OCI-LY1 (cell line): Measurements from ENCODE around the gene XYLT1.
A peak's percentile ranks its signal among the peaks of the same experiment; 100 is the strongest.

ENCODE experiments used
- H2AFZ ChIP-seq: fragments of 200-600 bp; sonication (generic), shearing (Covaris generic); 2 replicates; pipeline ENCODE4 v1.6.0; 2014; ENCODE audit warnings: antibody characterized with exemption, mild to moderate bottlenecking, low read length
- H3F3A ChIP-seq: fragments of 200-600 bp; sonication (generic), shearing (Covaris generic); 2 replicates; pipeline ENCODE4 v1.6.0; 2014; ENCODE audit warnings: mild to moderate bottlenecking, antibody characterized with exemption, low read length, moderate library complexity; ENCODE audit not compliant: insufficient read depth
- H3K27ac ChIP-seq: fragments of 200-600 bp; sonication (generic); 2 replicates; pipeline ENCODE4 v1.5.1; 2014; ENCODE audit warnings: low read length, mixed run types, mild to moderate bottlenecking, low read depth; ENCODE audit not compliant: poor library complexity, severe bottlenecking
- H3K27me3 ChIP-seq: fragments of 200-600 bp; sonication (generic); 2 replicates; pipeline ENCODE4 v1.6.0; 2014; ENCODE audit warnings: antibody characterized with exemption, mild to moderate bottlenecking, low read length, moderate library complexity; ENCODE audit not compliant: insufficient read depth
- H3K36me3 ChIP-seq: fragments of 200-600 bp; sonication (generic); 2 replicates; pipeline ENCODE4 v1.6.1; 2014; ENCODE audit warnings: mild to moderate bottlenecking, antibody characterized with exemption, low read length, moderate library complexity, mixed read lengths; ENCODE audit not compliant: insufficient read depth
- H3K4me1 ChIP-seq: fragments of 200-600 bp; sonication (generic); 2 replicates; pipeline ENCODE4 v1.5.1; 2014; ENCODE audit warnings: mild to moderate bottlenecking, low read length, moderate library complexity; ENCODE audit not compliant: insufficient read depth, severe bottlenecking
- H3K4me2 ChIP-seq: fragments of 200-600 bp; sonication (generic), shearing (Covaris generic); 2 replicates; pipeline ENCODE4 v1.6.1; 2014; ENCODE audit warnings: low read length
- H3K4me3 ChIP-seq: fragments of 200-600 bp; sonication (generic); 2 replicates; pipeline ENCODE4 v1.5.1; 2014; ENCODE audit warnings: low read length, low read depth, mild to moderate bottlenecking, mixed read lengths; ENCODE audit not compliant: poor library complexity, severe bottlenecking
- H3K79me2 ChIP-seq: fragments of 200-600 bp; shearing (Covaris generic); 2 replicates; pipeline ENCODE4 v1.6.1; 2016; ENCODE audit warnings: mixed run types, low read length, mixed read lengths; ENCODE audit not compliant: insufficient read depth
- H3K9ac ChIP-seq: fragments of 200-600 bp; sonication (generic), shearing (Covaris generic); 2 replicates; pipeline ENCODE4 v1.6.1; 2014; ENCODE audit warnings: mild to moderate bottlenecking, low read length, mixed read lengths
- H3K9me2 ChIP-seq: fragments of 200-600 bp; sonication (generic), shearing (Covaris generic); 2 replicates; pipeline ENCODE4 v1.6.1; 2014; ENCODE audit warnings: low read depth, mild to moderate bottlenecking, low read length, mixed read lengths
- H3K9me3 ChIP-seq: fragments of 200-600 bp; shearing (Covaris generic); 2 replicates; pipeline ENCODE4 v1.6.1; 2014; ENCODE audit warnings: low read length, mixed read lengths
- H4K20me1 ChIP-seq: fragments of 200-600 bp; sonication (generic), shearing (Covaris generic); 2 replicates; pipeline ENCODE4 v1.6.0; 2016; ENCODE audit warnings: mild to moderate bottlenecking, low read length; ENCODE audit not compliant: insufficient read depth
- EZH2 ChIP-seq: fragments of 200-600 bp; sonication (generic), shearing (Covaris generic); IDR thresholded peaks from 2 replicates; pipeline ENCODE4 v1.8.0; 2017; ENCODE audit warnings: borderline replicate concordance, mixed run types, mild to moderate bottlenecking, antibody characterized with exemption, low read length, moderate library complexity, mixed read lengths
- TF ChIP-seq, protein P1 (sequence below): fragments of 200-600 bp; sonication (generic), shearing (Covaris generic); IDR thresholded peaks from 2 replicates; pipeline ENCODE4 v1.5.1; 2017; ENCODE audit warnings: mild to moderate bottlenecking, antibody characterized with exemption, low read length, moderate library complexity, mixed read lengths

XYLT1 gene

GRCh38 chr16:17474572-17474971 is 3.8 kb upstream of the XYLT1 start:
- H3K4me1 ChIP-seq: peaks cover 24% of the 10 kb centered on the region
- no peak overlapping the region for H3K27ac ChIP-seq
- no peaks in the 10 kb centered on the region for H3F3A ChIP-seq
- H3K9me2 ChIP-seq: no peaks in the 10 kb centered on the region
- H3K79me2 ChIP-seq: peaks cover 6% of the 10 kb centered on the region
- no peak overlapping the region for H3K9ac ChIP-seq
- no peaks in the 10 kb centered on the region for H3K27me3 ChIP-seq
- H2AFZ ChIP-seq: no peak overlapping the region
- no peaks in the 10 kb centered on the region for H3K9me3 ChIP-seq
- no peak overlapping the region for H3K4me3 ChIP-seq
- H3K36me3 ChIP-seq: no peaks in the 10 kb centered on the region
- H3K4me2 ChIP-seq: peak overlapping the region; percentile 31; the same call in 1 of the 2 replicates
- H4K20me1 ChIP-seq: no peaks in the 10 kb centered on the region
- TF ChIP-seq, protein P1, sequence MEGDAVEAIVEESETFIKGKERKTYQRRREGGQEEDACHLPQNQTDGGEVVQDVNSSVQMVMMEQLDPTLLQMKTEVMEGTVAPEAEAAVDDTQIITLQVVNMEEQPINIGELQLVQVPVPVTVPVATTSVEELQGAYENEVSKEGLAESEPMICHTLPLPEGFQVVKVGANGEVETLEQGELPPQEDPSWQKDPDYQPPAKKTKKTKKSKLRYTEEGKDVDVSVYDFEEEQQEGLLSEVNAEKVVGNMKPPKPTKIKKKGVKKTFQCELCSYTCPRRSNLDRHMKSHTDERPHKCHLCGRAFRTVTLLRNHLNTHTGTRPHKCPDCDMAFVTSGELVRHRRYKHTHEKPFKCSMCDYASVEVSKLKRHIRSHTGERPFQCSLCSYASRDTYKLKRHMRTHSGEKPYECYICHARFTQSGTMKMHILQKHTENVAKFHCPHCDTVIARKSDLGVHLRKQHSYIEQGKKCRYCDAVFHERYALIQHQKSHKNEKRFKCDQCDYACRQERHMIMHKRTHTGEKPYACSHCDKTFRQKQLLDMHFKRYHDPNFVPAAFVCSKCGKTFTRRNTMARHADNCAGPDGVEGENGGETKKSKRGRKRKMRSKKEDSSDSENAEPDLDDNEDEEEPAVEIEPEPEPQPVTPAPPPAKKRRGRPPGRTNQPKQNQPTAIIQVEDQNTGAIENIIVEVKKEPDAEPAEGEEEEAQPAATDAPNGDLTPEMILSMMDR: peak; percentile 42
- no peak for TF ChIP-seq EZH2

DNA sequence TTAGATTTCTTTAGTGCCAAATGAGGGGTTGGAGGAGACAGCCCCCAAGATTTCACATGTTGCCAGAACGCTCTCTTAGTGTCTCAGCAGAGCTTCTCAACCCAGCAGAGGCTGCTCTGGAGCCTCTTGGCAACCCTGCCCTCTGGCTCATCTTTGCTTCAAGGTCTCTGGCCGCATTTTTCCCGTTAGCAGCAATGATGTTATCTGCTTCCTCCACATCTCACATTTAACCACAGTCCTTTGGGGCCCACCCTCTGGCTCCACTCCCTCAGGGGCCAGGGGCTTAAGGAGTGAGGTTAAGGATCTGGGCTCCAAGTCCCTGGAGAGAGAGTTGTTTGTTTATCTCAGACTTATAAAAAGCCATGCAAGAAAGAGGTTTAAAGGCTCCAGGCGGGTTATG is 3.3 kb upstream of the XYLT1 start:
- no peaks in the 10 kb centered on the region for H4K20me1 ChIP-seq
- H3F3A ChIP-seq: no peaks in the 10 kb centered on the region
- no peak overlapping the region for H3K9ac ChIP-seq
- TF ChIP-seq, protein P1: no peak
- TF ChIP-seq EZH2: no peak
- H3K9me2 ChIP-seq: no peaks in the 10 kb centered on the region
- no peak overlapping the region for H3K27ac ChIP-seq
- peaks cover 24% of the 10 kb centered on the region for H3K4me1 ChIP-seq
- H3K27me3 ChIP-seq: no peaks in the 10 kb centered on the region
- H3K9me3 ChIP-seq: no peaks in the 10 kb centered on the region
- H3K36me3 ChIP-seq: no peaks in the 10 kb centered on the region
- no peak overlapping the region for H3K4me3 ChIP-seq
- H2AFZ ChIP-seq: no peak overlapping the region
- peaks cover 11% of the 10 kb centered on the region for H3K79me2 ChIP-seq
- H3K4me2 ChIP-seq: peak overlapping the region; percentile 31; the same call in 1 of the 2 replicates

DNA sequence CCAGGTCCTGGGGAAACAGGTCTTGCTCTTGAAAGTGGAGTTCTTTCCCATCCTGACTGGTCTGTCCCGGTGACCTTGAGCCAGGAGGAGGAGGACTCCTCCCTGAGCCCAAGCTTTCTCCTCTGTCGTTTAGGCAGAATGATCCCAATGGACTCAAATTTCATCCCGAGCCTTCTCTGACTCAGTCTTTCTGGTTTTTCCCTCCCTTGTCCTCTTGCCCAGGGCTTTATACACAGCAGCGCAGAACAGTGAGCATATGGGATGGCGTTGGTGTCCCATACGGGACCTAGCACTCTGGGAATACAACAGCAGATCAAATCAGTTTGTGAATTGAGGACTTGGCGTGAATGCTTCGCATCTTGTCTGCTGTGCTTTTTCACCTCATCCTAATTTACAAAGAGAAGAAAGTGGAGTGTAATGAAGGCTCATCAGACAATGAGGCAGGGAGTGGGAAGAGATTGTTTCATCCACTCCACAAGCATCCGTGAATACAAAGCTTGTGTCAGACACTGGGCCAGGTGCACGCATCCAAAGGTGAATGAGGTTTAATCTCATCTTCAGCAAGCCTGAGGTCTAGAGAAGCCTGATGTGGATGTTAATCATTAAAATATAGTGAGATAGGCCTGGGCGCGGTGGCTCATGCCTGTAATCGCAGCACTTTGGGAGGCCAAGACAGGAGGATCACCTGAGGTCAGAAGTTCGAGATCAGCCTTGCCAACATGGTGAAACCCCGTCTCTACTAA is 1.1 kb upstream of the XYLT1 start:
- Histone ChIP-seq H3K27me3 (no peaks in the 10 kb centered on the region), H3K27ac (no peak overlapping the region), H2AFZ (no peak overlapping the region), H3K4me1 (peaks cover 37% of the 10 kb centered on the region), H3K9me2 (no peaks in the 10 kb centered on the region), H3K36me3 (peaks cover 2% of the 10 kb centered on the region; the same call in 1 of the 2 replicates), H3K9ac (no peak overlapping the region), H3K4me3 (no peak overlapping the region), H3K4me2 (no peak overlapping the region), H3F3A (no peaks in the 10 kb centered on the region), H3K79me2 (peaks cover 32% of the 10 kb centered on the region), H3K9me3 (no peaks in the 10 kb centered on the region), H4K20me1 (no peaks in the 10 kb centered on the region)
- TF ChIP-seq, protein P1: no peak
- TF ChIP-seq EZH2: no peak
